ENCODE measurements around the gene PIGQ.

The PIGQ gene

GRCh38 chr16:534856-535445, 34.8 kb upstream of the PIGQ start:
- DNase-seq = no peak

- no peak for DNase-seq
Observed at GRCh38 chr16:535446-536405, 34.0 kb upstream of the PIGQ start.

GRCh38 chr16:536746-537145, 33.0 kb upstream of the PIGQ start:
- DNase-seq = no peak

- no peak for DNase-seq
Observed at GRCh38 chr16:537415-538335, 32.1 kb upstream of the PIGQ start.

DNA sequence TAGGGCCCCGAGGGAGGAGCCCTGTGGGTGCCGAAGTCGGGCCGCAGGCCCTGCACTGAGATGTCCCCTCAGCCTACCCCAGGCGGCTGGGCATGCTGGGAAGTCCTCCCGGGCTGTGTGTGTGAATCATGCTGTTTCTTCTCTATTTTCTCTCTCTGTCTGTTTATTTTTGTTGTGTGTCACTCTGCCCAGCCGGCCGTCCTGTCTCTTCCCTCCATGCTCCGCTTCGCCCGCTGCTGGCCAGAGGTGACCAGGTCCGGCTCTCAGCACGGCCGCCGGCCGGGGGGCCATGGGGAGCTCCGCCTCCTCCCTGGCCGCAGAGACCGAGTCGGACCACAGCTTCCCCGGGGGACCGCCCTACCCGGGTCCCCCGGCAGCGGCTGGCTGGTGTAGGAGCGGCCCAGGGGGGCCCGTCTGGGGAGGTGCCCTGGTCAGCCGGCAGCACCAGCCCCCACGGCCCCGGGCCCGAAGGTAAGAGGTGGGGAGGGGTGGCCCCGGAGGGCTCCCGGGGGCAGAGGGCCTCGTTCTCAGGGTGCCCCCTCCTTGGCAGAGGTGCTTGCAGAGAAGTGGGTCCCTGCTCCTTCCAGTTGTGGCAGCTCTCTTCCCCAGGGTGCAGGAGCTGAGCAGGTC, 29.8 kb upstream of the PIGQ start:
- DNase-seq = no peak

GRCh38 chr16:540645-541340, 29.0 kb upstream of the PIGQ start:
- DNase-seq = no peak

DNA sequence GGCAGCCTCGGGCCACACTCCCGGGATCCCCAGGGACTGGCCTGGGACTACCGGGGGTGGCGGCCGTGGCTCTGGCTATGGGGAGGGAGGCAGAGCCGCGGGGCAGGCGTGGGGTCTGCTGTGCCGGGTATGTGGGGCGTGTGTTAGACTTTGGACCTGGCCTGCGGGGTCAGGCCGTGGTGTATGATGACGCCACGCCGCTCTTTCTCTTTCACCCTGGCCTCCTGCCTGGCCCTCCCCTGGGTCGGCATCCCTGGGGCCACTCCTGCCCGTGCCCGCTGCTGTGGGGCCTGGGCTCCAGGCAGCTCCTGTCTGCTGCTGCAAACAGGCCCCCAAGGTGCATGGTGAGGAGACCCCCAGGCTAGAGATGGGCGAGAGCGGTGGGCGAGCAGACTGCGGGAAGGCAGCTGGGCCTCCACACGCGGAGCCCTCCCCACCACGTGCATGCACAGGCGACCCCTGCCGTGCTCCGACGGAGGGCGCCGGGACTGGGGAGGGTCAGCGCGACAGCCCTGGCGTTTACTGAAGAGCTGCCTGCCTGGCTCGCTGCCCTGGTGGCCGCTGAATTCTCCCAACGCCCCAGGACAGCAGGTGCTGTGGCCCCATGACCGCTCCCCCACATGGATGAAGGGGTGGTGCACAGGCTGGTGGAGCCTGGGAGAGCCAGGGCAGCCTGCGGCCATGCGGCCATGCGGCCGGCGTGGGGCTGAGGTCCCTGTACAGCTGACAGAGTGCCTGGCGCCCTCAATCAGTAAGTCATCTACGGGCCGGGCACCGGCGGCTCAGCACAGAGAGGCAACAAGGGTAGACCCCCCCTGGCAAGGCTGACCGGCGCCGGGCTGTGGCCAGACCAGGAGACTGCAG, 26.2 kb upstream of the PIGQ start:
- DNase-seq = no peak

GRCh38 chr16:544517-544916, 25.3 kb upstream of the PIGQ start:
- no peak for DNase-seq

GRCh38 chr16:546909-547770, 22.6 kb upstream of the PIGQ start:
- peak; percentile 59 for DNase-seq

DNA sequence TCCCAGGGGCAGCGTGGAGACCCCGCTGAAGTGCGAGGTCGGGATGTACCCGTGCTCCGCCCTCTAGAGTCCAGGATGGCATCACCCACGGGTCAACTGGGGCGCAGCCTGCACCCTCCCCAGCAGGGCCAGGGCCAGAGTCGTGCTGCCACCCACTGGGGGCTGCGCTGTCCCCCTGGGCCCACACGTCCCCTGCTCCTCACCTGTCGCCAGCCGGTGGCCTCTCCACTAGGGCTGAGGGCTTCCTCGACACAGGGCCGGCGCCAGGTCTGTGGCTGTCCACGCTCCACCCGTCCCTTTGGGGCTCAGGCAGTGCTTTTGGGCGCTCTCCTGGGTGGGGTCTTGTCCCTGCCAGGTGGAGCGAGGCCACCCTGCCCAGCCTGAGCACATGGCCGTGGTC, 21.2 kb upstream of the PIGQ start:
- DNase-seq = no peak

GRCh38 chr16:549544-550263, 20.1 kb upstream of the PIGQ start:
- DNase-seq = no peak

DNA sequence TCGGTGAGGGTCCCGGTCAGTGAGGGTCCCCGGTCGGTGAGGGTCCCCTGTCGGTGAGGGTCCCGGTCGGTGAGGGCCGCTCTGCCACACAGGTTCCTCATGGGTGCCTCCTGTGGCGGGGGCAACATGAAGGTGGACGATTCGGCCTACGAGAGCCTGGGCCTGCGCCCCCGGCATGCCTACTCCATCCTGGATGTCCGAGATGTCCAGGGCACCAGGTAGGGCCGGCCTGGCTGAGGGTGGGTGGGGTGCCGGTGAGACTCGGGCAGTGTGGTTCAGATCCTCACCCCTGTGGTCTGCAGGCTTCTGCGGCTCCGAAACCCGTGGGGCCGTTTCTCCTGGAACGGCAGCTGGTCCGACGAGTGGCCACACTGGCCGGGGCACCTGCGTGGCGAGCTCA, 18.6 kb upstream of the PIGQ start:
- DNase-seq = no peak

- DNase-seq = no peak
Observed at GRCh38 chr16:552171-552570, 17.6 kb upstream of the PIGQ start.

DNA sequence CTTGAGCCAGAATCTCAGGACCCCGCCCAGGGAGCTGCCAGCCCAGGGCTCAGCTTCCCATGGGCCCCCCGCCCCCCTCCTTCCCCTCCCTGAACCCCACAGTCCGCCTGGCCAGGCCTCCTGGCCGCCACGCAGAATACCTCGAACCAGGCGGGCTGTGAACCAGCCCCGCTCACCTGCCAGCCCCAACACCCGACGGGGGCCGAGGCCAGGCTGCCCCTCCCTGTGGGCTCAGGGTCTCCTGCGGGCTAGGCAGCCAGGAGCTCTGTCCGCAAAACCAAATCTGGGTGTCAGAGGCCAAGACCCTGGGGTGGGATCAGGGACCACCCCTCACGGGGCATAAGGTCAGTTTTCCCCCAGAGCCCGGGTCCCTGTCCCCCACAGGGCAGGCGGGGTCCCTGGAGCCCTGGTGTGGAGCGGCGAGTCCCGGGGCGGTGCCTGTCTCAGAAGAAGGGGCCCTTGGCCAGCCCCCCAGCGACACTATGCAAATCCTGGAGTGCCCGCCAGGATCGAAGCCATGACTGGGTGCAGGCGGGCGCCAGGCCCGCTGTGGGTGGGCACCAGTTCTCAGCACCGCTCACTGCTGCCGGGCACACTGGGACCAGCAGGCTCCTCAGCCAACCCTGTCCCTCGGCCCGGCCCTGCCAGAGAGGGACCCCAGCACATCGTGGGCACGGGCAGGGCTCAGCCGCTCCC, 16.0 kb upstream of the PIGQ start:
- DNase-seq = no peak

GRCh38 chr16:554297-554621, 15.5 kb upstream of the PIGQ start:
- DNase-seq = no peak

- no peak for DNase-seq
Observed at GRCh38 chr16:554640-555365, 15.0 kb upstream of the PIGQ start.

- DNase-seq = no peak
Observed at GRCh38 chr16:555528-556473, 14.0 kb upstream of the PIGQ start.

Measured in CD4-positive, alpha-beta T cell treated with Interferon gamma for 1 hour (primary cell).